ENCODE measurements around the gene SLAMF7. TPM values are rescaled to one million over a fixed set of nuclear protein-coding genes. Genes with fewer than 3 reads are reported as not detected.

The SLAMF7 gene
- total RNA-seq, 1 donor from 2014 or later: 0.08 TPM

- Histone ChIP-seq H3K27me3 (ENCODE audit: control insufficient read depth, insufficient read depth, low read length) (no peaks in the 10 kb centered on the region), H3K4me3 (ENCODE audit: low read depth, low read length) (no peak overlapping the region), H3K36me3 (ENCODE audit: control insufficient read depth, insufficient read depth, low read length) (no peaks in the 10 kb centered on the region)
- DNase-seq (ENCODE audit: low read depth): no peak
- no peak for TF ChIP-seq CTCF (IDR thresholded peaks at IDR 0.05; ENCODE audit: insufficient read depth, low read length, poor library complexity, severe bottlenecking)
Measured at GRCh38 chr1:160745551-160745950, 6.5 kb downstream of the SLAMF7 start.

GRCh38 chr1:160746836-160747500, 7.9 kb downstream of the SLAMF7 start:
- DNase-seq (ENCODE audit: low read depth): no peak
- TF ChIP-seq CTCF (IDR thresholded peaks at IDR 0.05; ENCODE audit: insufficient read depth, low read length, poor library complexity, severe bottlenecking): no peak

GRCh38 chr1:160747717-160748116, 8.7 kb downstream of the SLAMF7 start:
- TF ChIP-seq CTCF (IDR thresholded peaks at IDR 0.05; ENCODE audit: insufficient read depth, low read length, poor library complexity, severe bottlenecking): no peak
- no peaks in the 10 kb centered on the region for H3K27me3 ChIP-seq (ENCODE audit: control insufficient read depth, insufficient read depth, low read length)
- no peaks in the 10 kb centered on the region for H3K36me3 ChIP-seq (ENCODE audit: control insufficient read depth, insufficient read depth, low read length)
- no peak for DNase-seq (ENCODE audit: low read depth)
- no peak overlapping the region for H3K4me3 ChIP-seq (ENCODE audit: low read depth, low read length)

More at GRCh38 chr1:160746836-160747500, 7.9 kb downstream of the SLAMF7 start:
- H3K36me3 ChIP-seq (ENCODE audit: control insufficient read depth, insufficient read depth, low read length): no peaks in the 10 kb centered on the region
- no peaks in the 10 kb centered on the region for H3K27me3 ChIP-seq (ENCODE audit: control insufficient read depth, insufficient read depth, low read length)
- H3K4me3 ChIP-seq (ENCODE audit: low read depth, low read length): no peak overlapping the region

GRCh38 chr1:160748181-160748877, 9.3 kb downstream of the SLAMF7 start:
- DNase-seq (ENCODE audit: low read depth): no peak
- TF ChIP-seq CTCF (IDR thresholded peaks at IDR 0.05; ENCODE audit: insufficient read depth, low read length, poor library complexity, severe bottlenecking): peak; percentile 10
- no peaks in the 10 kb centered on the region for H3K36me3 ChIP-seq (ENCODE audit: control insufficient read depth, insufficient read depth, low read length)
- H3K27me3 ChIP-seq (ENCODE audit: control insufficient read depth, insufficient read depth, low read length): no peaks in the 10 kb centered on the region
- H3K4me3 ChIP-seq (ENCODE audit: low read depth, low read length): no peak overlapping the region

GRCh38 chr1:160748878-160749269, 9.8 kb downstream of the SLAMF7 start:
- no peak for TF ChIP-seq CTCF (IDR thresholded peaks at IDR 0.05; ENCODE audit: insufficient read depth, low read length, poor library complexity, severe bottlenecking)
- Histone ChIP-seq H3K36me3 (ENCODE audit: control insufficient read depth, insufficient read depth, low read length) (no peaks in the 10 kb centered on the region), H3K4me3 (ENCODE audit: low read depth, low read length) (no peak overlapping the region), H3K27me3 (ENCODE audit: control insufficient read depth, insufficient read depth, low read length) (no peaks in the 10 kb centered on the region)
- no peak for DNase-seq (ENCODE audit: low read depth)

All from kidney epithelial cell (primary cell).